Neural cell (in vitro differentiated cells): ENCODE measurements around the gene ZBTB44.

ENCODE experiments used
- TF ChIP-seq, protein P1 (sequence below): fragments of 450-650 bp; IDR thresholded peaks from 2 replicates; pipeline ENCODE4 v1.5.1; 2014; ENCODE audit warnings: antibody characterized with exemption, mild to moderate bottlenecking, moderate library complexity; ENCODE audit not compliant: poor library complexity, severe bottlenecking
- TF ChIP-seq, protein P2 (sequence below): IDR thresholded peaks from 2 replicates; pipeline ENCODE4 v1.6.1; 2012; ENCODE audit warnings: borderline replicate concordance

DNA sequence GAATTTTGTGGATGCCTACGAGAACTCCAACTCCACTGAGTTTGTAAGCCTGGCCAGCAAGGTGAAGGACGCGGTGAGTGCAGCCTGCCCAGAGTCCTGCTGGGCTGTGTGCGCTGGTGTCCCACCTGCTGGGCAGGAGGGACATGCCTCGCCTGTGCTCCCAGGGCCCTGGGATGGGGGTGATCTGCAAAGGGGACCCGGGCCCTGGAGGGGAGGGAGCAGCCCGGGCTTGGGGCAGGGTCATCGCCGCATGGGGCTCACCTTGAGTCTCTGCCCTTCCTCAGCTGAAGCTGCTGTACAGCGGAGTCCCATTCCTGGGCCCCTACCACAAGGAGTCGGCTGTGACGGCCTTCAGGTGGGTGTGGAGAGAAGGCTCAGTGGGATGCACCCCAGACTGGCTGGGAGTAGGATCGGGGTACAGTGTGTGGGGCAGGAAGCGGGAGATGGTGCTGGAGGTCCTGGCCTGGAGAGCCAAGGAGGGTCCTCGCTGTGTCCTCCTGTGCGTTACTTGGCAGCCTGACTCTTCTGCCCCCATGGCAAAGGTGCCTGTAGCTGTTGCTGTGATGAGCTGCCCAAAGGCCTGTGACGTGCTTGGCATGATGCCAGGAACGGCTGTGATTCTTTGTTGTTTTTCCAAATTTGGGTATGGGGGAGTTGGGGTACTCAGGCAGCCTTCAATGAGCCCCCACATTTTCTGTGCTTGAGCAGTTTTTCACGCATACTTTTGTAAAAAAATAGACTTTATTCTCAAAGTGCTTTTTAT, 126.0 kb downstream of the ZBTB44 start:
- TF ChIP-seq, protein P1, sequence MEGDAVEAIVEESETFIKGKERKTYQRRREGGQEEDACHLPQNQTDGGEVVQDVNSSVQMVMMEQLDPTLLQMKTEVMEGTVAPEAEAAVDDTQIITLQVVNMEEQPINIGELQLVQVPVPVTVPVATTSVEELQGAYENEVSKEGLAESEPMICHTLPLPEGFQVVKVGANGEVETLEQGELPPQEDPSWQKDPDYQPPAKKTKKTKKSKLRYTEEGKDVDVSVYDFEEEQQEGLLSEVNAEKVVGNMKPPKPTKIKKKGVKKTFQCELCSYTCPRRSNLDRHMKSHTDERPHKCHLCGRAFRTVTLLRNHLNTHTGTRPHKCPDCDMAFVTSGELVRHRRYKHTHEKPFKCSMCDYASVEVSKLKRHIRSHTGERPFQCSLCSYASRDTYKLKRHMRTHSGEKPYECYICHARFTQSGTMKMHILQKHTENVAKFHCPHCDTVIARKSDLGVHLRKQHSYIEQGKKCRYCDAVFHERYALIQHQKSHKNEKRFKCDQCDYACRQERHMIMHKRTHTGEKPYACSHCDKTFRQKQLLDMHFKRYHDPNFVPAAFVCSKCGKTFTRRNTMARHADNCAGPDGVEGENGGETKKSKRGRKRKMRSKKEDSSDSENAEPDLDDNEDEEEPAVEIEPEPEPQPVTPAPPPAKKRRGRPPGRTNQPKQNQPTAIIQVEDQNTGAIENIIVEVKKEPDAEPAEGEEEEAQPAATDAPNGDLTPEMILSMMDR: no peak
- TF ChIP-seq, protein P2, sequence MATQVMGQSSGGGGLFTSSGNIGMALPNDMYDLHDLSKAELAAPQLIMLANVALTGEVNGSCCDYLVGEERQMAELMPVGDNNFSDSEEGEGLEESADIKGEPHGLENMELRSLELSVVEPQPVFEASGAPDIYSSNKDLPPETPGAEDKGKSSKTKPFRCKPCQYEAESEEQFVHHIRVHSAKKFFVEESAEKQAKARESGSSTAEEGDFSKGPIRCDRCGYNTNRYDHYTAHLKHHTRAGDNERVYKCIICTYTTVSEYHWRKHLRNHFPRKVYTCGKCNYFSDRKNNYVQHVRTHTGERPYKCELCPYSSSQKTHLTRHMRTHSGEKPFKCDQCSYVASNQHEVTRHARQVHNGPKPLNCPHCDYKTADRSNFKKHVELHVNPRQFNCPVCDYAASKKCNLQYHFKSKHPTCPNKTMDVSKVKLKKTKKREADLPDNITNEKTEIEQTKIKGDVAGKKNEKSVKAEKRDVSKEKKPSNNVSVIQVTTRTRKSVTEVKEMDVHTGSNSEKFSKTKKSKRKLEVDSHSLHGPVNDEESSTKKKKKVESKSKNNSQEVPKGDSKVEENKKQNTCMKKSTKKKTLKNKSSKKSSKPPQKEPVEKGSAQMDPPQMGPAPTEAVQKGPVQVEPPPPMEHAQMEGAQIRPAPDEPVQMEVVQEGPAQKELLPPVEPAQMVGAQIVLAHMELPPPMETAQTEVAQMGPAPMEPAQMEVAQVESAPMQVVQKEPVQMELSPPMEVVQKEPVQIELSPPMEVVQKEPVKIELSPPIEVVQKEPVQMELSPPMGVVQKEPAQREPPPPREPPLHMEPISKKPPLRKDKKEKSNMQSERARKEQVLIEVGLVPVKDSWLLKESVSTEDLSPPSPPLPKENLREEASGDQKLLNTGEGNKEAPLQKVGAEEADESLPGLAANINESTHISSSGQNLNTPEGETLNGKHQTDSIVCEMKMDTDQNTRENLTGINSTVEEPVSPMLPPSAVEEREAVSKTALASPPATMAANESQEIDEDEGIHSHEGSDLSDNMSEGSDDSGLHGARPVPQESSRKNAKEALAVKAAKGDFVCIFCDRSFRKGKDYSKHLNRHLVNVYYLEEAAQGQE: no peak
